GM23338 (cell line): ENCODE measurements around the gene FBXW8. TPM values are rescaled to one million over a fixed set of nuclear protein-coding genes. Genes with fewer than 3 reads are reported as not detected.

ENCODE experiments used
- ATAC-seq: fragments of 200-7000 bp; cut with Tn5 transposase; 3 replicates; pipeline ENCODE4 v1.9.1; 2020
- DNase-seq: peaks from one replicate; pipeline ENCODE4 v3.0.0-alpha.2; 2015; ENCODE audit warnings: low spot score
- H2AFZ ChIP-seq: fragments of 200-600 bp; sonication (generic); 2 replicates; pipeline ENCODE4 v1.8.0; 2016; ENCODE audit warnings: antibody characterized with exemption, mild to moderate bottlenecking, moderate library complexity
- H3F3A ChIP-seq: fragments of 200-600 bp; sonication (generic); replicated peaks from 2 replicates; pipeline ENCODE4 v1.8.0; 2017; ENCODE audit warnings: antibody characterized with exemption, mixed run types, low read depth
- H3K27ac ChIP-seq: fragments of 200-600 bp; sonication (generic); 2 replicates; pipeline ENCODE4 v1.6.1; 2016; ENCODE audit warnings: low read depth
- H3K27me3 ChIP-seq: fragments of 200-600 bp; sonication (generic); 2 replicates; pipeline ENCODE4 v1.8.0; 2016; ENCODE audit warnings: mild to moderate bottlenecking, mixed run types, moderate library complexity; ENCODE audit not compliant: insufficient read depth
- H3K36me3 ChIP-seq: fragments of 200-600 bp; sonication (generic); 2 replicates; pipeline ENCODE4 v1.8.0; 2016; ENCODE audit warnings: mild to moderate bottlenecking; ENCODE audit not compliant: insufficient read depth
- H3K4me1 ChIP-seq: fragments of 200-600 bp; sonication (generic); 2 replicates; pipeline ENCODE4 v1.8.0; 2016; ENCODE audit warnings: mild to moderate bottlenecking, moderate library complexity; ENCODE audit not compliant: insufficient read depth
- H3K4me2 ChIP-seq: fragments of 200-600 bp; sonication (generic); 2 replicates; pipeline ENCODE4 v1.7.1; 2017; ENCODE audit warnings: mixed run types
- H3K4me3 ChIP-seq: fragments of 200-600 bp; sonication (generic); 2 replicates; pipeline ENCODE4 v1.6.1; 2016; ENCODE audit warnings: mixed run types
- H3K79me2 ChIP-seq: fragments of 200-600 bp; sonication (generic); replicated peaks from 2 replicates; pipeline ENCODE4 v1.8.0; 2017; ENCODE audit warnings: mild to moderate bottlenecking; ENCODE audit not compliant: insufficient read depth
- H3K9me2 ChIP-seq: fragments of 200-600 bp; sonication (generic); 2 replicates; pipeline ENCODE4 v1.8.0; 2017; ENCODE audit not compliant: insufficient read depth
- H4K20me1 ChIP-seq: fragments of 200-600 bp; sonication (generic); replicated peaks from 2 replicates; pipeline ENCODE4 v1.8.0; 2017; ENCODE audit warnings: mild to moderate bottlenecking; ENCODE audit not compliant: insufficient read depth
- H3K27ac Mint-ChIP-seq: 2 replicates; pipeline ENCODE4 v1.8.0; 2020; ENCODE audit warnings: inconsistent platforms, mild to moderate bottlenecking, moderate library complexity, mixed read lengths
- H3K27me3 Mint-ChIP-seq: 3 replicates; pipeline ENCODE4 v1.8.0; 2022; ENCODE audit warnings: low read depth, mild to moderate bottlenecking, moderate library complexity, mixed read lengths, inconsistent platforms; ENCODE audit not compliant: insufficient read depth, poor library complexity
- H3K36me3 Mint-ChIP-seq: 3 replicates; pipeline ENCODE4 v1.8.0; 2021; ENCODE audit warnings: low read depth, mild to moderate bottlenecking, inconsistent platforms, moderate library complexity, mixed read lengths
- H3K4me1 Mint-ChIP-seq: 3 replicates; pipeline ENCODE4 v1.8.0; 2020; ENCODE audit warnings: mild to moderate bottlenecking, inconsistent platforms, mixed read lengths
- H3K4me3 Mint-ChIP-seq: 3 replicates; pipeline ENCODE4 v1.8.0; 2021; ENCODE audit warnings: moderate library complexity, mild to moderate bottlenecking, inconsistent platforms, mixed read lengths
- H3K9me3 Mint-ChIP-seq: 3 replicates; pipeline ENCODE4 v1.8.0; 2020; ENCODE audit warnings: moderate library complexity, mild to moderate bottlenecking, inconsistent platforms, mixed read lengths
- CTCF ChIP-seq, 2 experiments: fragments of 200-600 bp in 1 of 2; sonication (generic) in 1 of 2; conservative IDR thresholded peaks; 2 replicates each; pipeline versions ENCODE4 v1.5.1 to v1.6.1; 2016 to 2017; ENCODE audit warnings: antibody characterized with exemption in 2 of 2, low read depth in 2 of 2, mild to moderate bottlenecking in 2 of 2, moderate library complexity in 1 of 2
- JUNB ChIP-seq: IDR thresholded peaks from one replicate; pipeline ENCODE4 v1.6.1; 2016; ENCODE audit warnings: antibody characterized with exemption; ENCODE audit not compliant: unreplicated experiment
- ZNF462 ChIP-seq: fragments of 250-450 bp; sonication (Bioruptor Pico); IDR thresholded peaks from 2 replicates; pipeline ENCODE4 v1.5.0; 2020; ENCODE audit warnings: mild to moderate bottlenecking, moderate library complexity
- polyA plus RNA-seq: library from polyadenylated mRNA; unstranded; fragments of >200 nt; fragmentation: Nextera tagmentation; extraction: Ambion mirVana; gene quantifications from 2 replicates; pipeline ENCODE4 v1.2.1, GENCODE V29; 2016
- total RNA-seq: library from RNA; depleted of rRNA; stranded (reverse); fragments of >200 nt; shearing (Covaris generic); gene quantifications from 2 replicates; pipeline ENCODE4 v1.2.3, GENCODE V29; 2014

FBXW8 gene
- total and polyA plus RNA-seq, 2 experiments from 2014 or later: 4.6 to 13.9 TPM

- ATAC-seq: no peak
- Histone ChIP-seq H3K27ac (no peak overlapping the region), H3K79me2 (no peaks in the 10 kb centered on the region), H3K4me1 (no peaks in the 10 kb centered on the region), H3K9me2 (no peaks in the 10 kb centered on the region), H3K27me3 (no peaks in the 10 kb centered on the region), H2AFZ (no peak overlapping the region), H3K36me3 (no peaks in the 10 kb centered on the region; the same call in 1 of the 2 replicates), H3K4me2 (no peak overlapping the region), H4K20me1 (no peaks in the 10 kb centered on the region), H3F3A (no peaks in the 10 kb centered on the region), H3K4me3 (no peak overlapping the region)
- Mint-ChIP-seq H3K4me1 (peaks cover 32% of the 10 kb centered on the region), H3K27me3 (peaks cover 19% of the 10 kb centered on the region), H3K27ac (no peak overlapping the region), H3K4me3 (no peak overlapping the region), H3K9me3 (no peaks in the 10 kb centered on the region; the same call in 2 of the 3 replicates), H3K36me3 (no peaks in the 10 kb centered on the region)
- no peak for DNase-seq
- TF ChIP-seq CTCF (conservative IDR thresholded peaks at IDR 0.05; ENCODE audit: low read depth in 2 of 2) (no peak), ZNF462 (CRISPR knock-in tag) (no peak)
These were observed 125.8 kb downstream of the FBXW8 start for GRCh38 chr12:117036547-117036946.

GRCh38 chr12:117037289-117038022 lies 126.7 kb downstream of the FBXW8 start:
- H3K27me3 Mint-ChIP-seq: peaks cover 17% of the 10 kb centered on the region
- Histone ChIP-seq H3K27ac (no peak overlapping the region), H3K4me2 (no peak overlapping the region), H3K79me2 (no peaks in the 10 kb centered on the region), H3K4me1 (no peaks in the 10 kb centered on the region), H3K4me3 (no peak overlapping the region), H4K20me1 (no peaks in the 10 kb centered on the region), H3K9me2 (no peaks in the 10 kb centered on the region), H3K27me3 (no peaks in the 10 kb centered on the region), H2AFZ (no peak overlapping the region), H3K36me3 (no peaks in the 10 kb centered on the region; the same call in 1 of the 2 replicates), H3F3A (no peaks in the 10 kb centered on the region)
- H3K4me1 Mint-ChIP-seq: peaks cover 31% of the 10 kb centered on the region
- ATAC-seq (no peak), DNase-seq (no peak)
- no peaks in the 10 kb centered on the region for H3K9me3 Mint-ChIP-seq
- H3K4me3 Mint-ChIP-seq: no peak overlapping the region
- no peak overlapping the region for H3K27ac Mint-ChIP-seq
- H3K36me3 Mint-ChIP-seq: no peaks in the 10 kb centered on the region
- no peak for TF ChIP-seq JUNB
